Neuronal stem cell (in vitro differentiated cells): ENCODE results near the gene MKRN2.

Source experiments
- DNase-seq: peaks from one replicate; pipeline ENCODE4 v3.0.0-alpha.2; 2013; ENCODE audit warnings: low spot score
- H2AFZ ChIP-seq: one replicate; pipeline ENCODE4 v1.6.1; 2013; ENCODE audit warnings: mild to moderate bottlenecking, low read length, inconsistent platforms
- H2AK5ac ChIP-seq: 2 replicates; pipeline ENCODE4 v1.6.1; 2013; ENCODE audit warnings: low read depth, mild to moderate bottlenecking, inconsistent platforms, low read length, moderate library complexity, mixed read lengths
- H2BK120ac ChIP-seq: 2 replicates; pipeline ENCODE4 v1.6.1; 2013; ENCODE audit warnings: low read depth, mild to moderate bottlenecking, inconsistent platforms, low read length, moderate library complexity, mixed read lengths
- H2BK12ac ChIP-seq: one replicate; pipeline ENCODE4 v1.6.1; 2013; ENCODE audit warnings: low read length, inconsistent platforms
- H2BK15ac ChIP-seq: 2 replicates; pipeline ENCODE4 v1.6.1; 2013; ENCODE audit warnings: mild to moderate bottlenecking, low read length, inconsistent platforms, mixed read lengths
- H2BK5ac ChIP-seq: one replicate; pipeline ENCODE4 v1.6.1; 2013; ENCODE audit warnings: inconsistent platforms, mild to moderate bottlenecking, low read length, moderate library complexity
- H3K14ac ChIP-seq: one replicate; pipeline ENCODE4 v1.6.1; 2013; ENCODE audit warnings: low read length, inconsistent platforms
- H3K18ac ChIP-seq: 2 replicates; pipeline ENCODE4 v1.6.1; 2013; ENCODE audit warnings: low read length, inconsistent platforms
- H3K23ac ChIP-seq: 2 replicates; pipeline ENCODE4 v1.6.1; 2013; ENCODE audit warnings: low read depth, mild to moderate bottlenecking, mixed read lengths, low read length, inconsistent platforms; ENCODE audit not compliant: poor library complexity
- H3K27ac ChIP-seq: replicated peaks from 3 replicates; pipeline ENCODE4 v1.5.1; 2013; ENCODE audit warnings: low read length, inconsistent platforms
- H3K27me3 ChIP-seq, 3 experiments: 2 replicates each; pipeline ENCODE4 v1.6.1; 2013; ENCODE audit warnings: low read length in 3 of 3, mild to moderate bottlenecking in 2 of 3, inconsistent platforms in 1 of 3, low read depth in 1 of 3, mixed read lengths in 1 of 3, moderate library complexity in 1 of 3; ENCODE audit not compliant: control insufficient read depth in 3 of 3, insufficient read depth in 3 of 3
- H3K36me3 ChIP-seq, 2 donors: replicated peaks in 1 of 2; 2 replicates each; pipeline ENCODE4 v1.6.1; 2013; ENCODE audit warnings: low read length in 2 of 2; ENCODE audit not compliant: control insufficient read depth in 2 of 2, insufficient read depth in 2 of 2
- H3K4ac ChIP-seq: 2 replicates; pipeline ENCODE4 v1.6.1; 2013; ENCODE audit warnings: inconsistent platforms, mild to moderate bottlenecking, low read length, moderate library complexity
- H3K4me1 ChIP-seq, 2 donors: 1 replicate in 1 of 2; 2 replicates in 1 of 2; pipeline ENCODE4 v1.6.1; 2013; ENCODE audit warnings: low read length in 2 of 2, low read depth in 1 of 2; ENCODE audit not compliant: control insufficient read depth in 2 of 2, insufficient read depth in 1 of 2
- H3K4me2 ChIP-seq: one replicate; pipeline ENCODE4 v1.6.1; 2013; ENCODE audit warnings: mild to moderate bottlenecking, low read length, inconsistent platforms; ENCODE audit not compliant: insufficient read depth, poor library complexity, severe bottlenecking
- H3K4me3 ChIP-seq, 2 donors: 2 replicates each; pipeline ENCODE4 v1.5.1; 2013; ENCODE audit warnings: low read length in 2 of 2, mild to moderate bottlenecking in 2 of 2, inconsistent platforms in 1 of 2, moderate library complexity in 1 of 2
- H3K79me1 ChIP-seq: one replicate; pipeline ENCODE4 v1.6.1; 2013; ENCODE audit warnings: low read depth, mild to moderate bottlenecking, inconsistent platforms, low read length, moderate library complexity
- H3K9ac ChIP-seq: one replicate; pipeline ENCODE4 v1.6.1; 2013; ENCODE audit warnings: mild to moderate bottlenecking, low read depth, low read length, inconsistent platforms; ENCODE audit not compliant: poor library complexity
- H3K9me3 ChIP-seq, 2 donors: replicated peaks in 1 of 2; 2 replicates each; pipeline versions ENCODE3 to v1.6.1; 2013; ENCODE audit warnings: low read length in 2 of 2, mild to moderate bottlenecking in 2 of 2, inconsistent platforms in 1 of 2, low read depth in 1 of 2, mixed read lengths in 1 of 2, moderate library complexity in 1 of 2; ENCODE audit not compliant: control insufficient read depth in 2 of 2, insufficient read depth in 1 of 2
- H4K8ac ChIP-seq: one replicate; pipeline ENCODE4 v1.6.1; 2013; ENCODE audit warnings: low read depth, mild to moderate bottlenecking, inconsistent platforms, low read length, moderate library complexity
- H4K91ac ChIP-seq: one replicate; pipeline ENCODE4 v1.6.1; 2013; ENCODE audit warnings: low read length, low read depth, mild to moderate bottlenecking, inconsistent platforms; ENCODE audit not compliant: poor library complexity
- WGBS, 2 donors: extraction: QIAGEN DNeasy Blood & Tissue Kit; methylation state at CpG; one replicate each; pipeline ENCODE4 v1.1.7; 2013; ENCODE audit warnings: missing lambda C conversion rate in 2 of 2, mixed read lengths in 1 of 2; ENCODE audit not compliant: insufficient read length in 2 of 2, insufficient replicate concordance in 1 of 2; ENCODE audit errors: extremely low coverage in 2 of 2; 5-methylcytosine and 5-hydroxymethylcytosine counted together

Gene MKRN2

DNA sequence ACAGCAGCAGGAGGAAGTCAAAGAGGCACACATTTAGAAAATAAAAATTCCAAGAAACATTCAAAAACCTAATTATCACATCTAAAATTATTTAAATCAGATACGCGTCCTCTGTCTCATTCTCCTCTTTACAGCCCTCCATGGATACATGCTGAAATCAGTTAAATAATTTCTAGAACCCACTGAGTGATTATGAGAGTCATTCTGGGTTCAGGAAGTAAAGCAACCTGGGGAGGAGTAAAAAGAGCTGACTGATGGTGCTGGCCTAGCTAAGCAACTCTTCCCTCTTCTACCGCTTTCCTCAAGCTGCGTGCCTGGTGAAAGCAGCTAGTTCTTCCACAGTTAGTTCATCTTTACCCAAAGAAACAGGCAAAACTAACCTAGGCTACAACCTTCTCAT, 58.4 kb downstream of the MKRN2 start:
- no peak overlapping the region for H3K27ac ChIP-seq
- no peak overlapping the region for H4K8ac ChIP-seq
- no peak overlapping the region for H3K9ac ChIP-seq
- H4K91ac ChIP-seq, result no peak overlapping the region
- H3K36me3 ChIP-seq, result peaks cover 13 to 85% of the 10 kb centered on the region in 2 donors
- H3K4ac ChIP-seq, result no peak overlapping the region
- H3K18ac ChIP-seq, result no peak overlapping the region
- H3K4me3 ChIP-seq, result no peak overlapping the region
- no peaks in the 10 kb centered on the region for H3K4me1 ChIP-seq
- H3K9me3 ChIP-seq, result no peaks in the 10 kb centered on the region
- no peak overlapping the region for H3K14ac ChIP-seq
- H3K4me2 ChIP-seq, result no peak overlapping the region
- no peak overlapping the region for H2BK12ac ChIP-seq
- no peak overlapping the region for H2AFZ ChIP-seq
- H2BK120ac ChIP-seq, result no peak overlapping the region
- WGBS, 2 donors, result 100% methylated on average over 2 of the region's 4 CpGs; no CpG with 5 or more reads in 1 of the 2 donors
- peaks cover 4% of the 10 kb centered on the region for H3K79me1 ChIP-seq
- no peak for DNase-seq
- no peak overlapping the region for H2BK5ac ChIP-seq
- H2BK15ac ChIP-seq, result no peak overlapping the region
- H2AK5ac ChIP-seq, result no peak overlapping the region
- no peaks in the 10 kb centered on the region for H3K27me3 ChIP-seq
- no peak overlapping the region for H3K23ac ChIP-seq

DNA sequence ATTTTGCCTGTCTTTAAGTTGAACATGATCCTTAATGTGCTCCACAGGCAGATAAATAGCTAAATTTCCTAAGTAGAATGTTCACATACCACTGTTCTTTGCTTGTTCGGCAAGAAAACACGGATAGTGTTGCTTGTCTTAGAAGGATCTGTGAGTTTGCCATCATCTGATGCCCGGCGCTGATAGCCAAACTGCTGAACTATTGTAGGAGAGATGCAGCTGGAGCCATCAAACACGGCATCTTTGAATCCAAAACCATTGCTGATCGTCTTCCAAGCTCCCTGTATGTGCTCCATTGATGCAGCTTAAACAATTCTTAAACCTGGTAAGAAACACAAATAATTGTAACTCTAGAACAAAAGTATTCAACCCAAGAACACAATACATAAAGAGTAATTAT, 61.5 kb downstream of the MKRN2 start:
- no CpG with 5 or more reads among the region's 6 CpGs for WGBS, 2 donors
- Histone ChIP-seq H3K27me3 (no peaks in the 10 kb centered on the region), H3K23ac (no peak overlapping the region), H2BK15ac (no peak overlapping the region), H3K14ac (no peak overlapping the region), H4K91ac (no peak overlapping the region), H3K36me3 (peaks cover 6 to 56% of the 10 kb centered on the region in 2 donors), H4K8ac (no peak overlapping the region), H3K4me3 (no peak overlapping the region), H3K4me1 (no peaks in the 10 kb centered on the region), H2AK5ac (no peak overlapping the region), H3K4ac (no peak overlapping the region), H3K9me3 (no peaks in the 10 kb centered on the region), H3K9ac (no peak overlapping the region), H2BK5ac (no peak overlapping the region), H2BK12ac (no peak overlapping the region), H3K79me1 (peaks cover 4% of the 10 kb centered on the region), H3K4me2 (no peak overlapping the region), H3K27ac (no peak overlapping the region), H2AFZ (no peak overlapping the region), H2BK120ac (no peak overlapping the region), H3K18ac (no peak overlapping the region)
- no peak for DNase-seq

- no CpG with 5 or more reads among the region's 6 CpGs for WGBS, 2 donors
- peaks cover 6 to 37% of the 10 kb centered on the region in 2 donors for H3K36me3 ChIP-seq
- H4K8ac ChIP-seq, result no peak overlapping the region
- no peak overlapping the region for H3K9ac ChIP-seq
- no peak overlapping the region for H3K4ac ChIP-seq
- H2BK120ac ChIP-seq, result no peak overlapping the region
- H2AFZ ChIP-seq, result no peak overlapping the region
- H3K23ac ChIP-seq, result no peak overlapping the region
- H4K91ac ChIP-seq, result no peak overlapping the region
- no peaks in the 10 kb centered on the region for H3K4me1 ChIP-seq
- no peaks in the 10 kb centered on the region for H3K9me3 ChIP-seq
- peaks cover 4% of the 10 kb centered on the region for H3K79me1 ChIP-seq
- no peak overlapping the region for H2AK5ac ChIP-seq
- no peak overlapping the region for H3K4me2 ChIP-seq
- H3K27ac ChIP-seq, result no peak overlapping the region
- no peak overlapping the region for H2BK15ac ChIP-seq
- no peak overlapping the region for H3K14ac ChIP-seq
- no peak for DNase-seq
- no peaks in the 10 kb centered on the region for H3K27me3 ChIP-seq
- no peak overlapping the region for H2BK5ac ChIP-seq
- no peak overlapping the region for H3K4me3 ChIP-seq
- H2BK12ac ChIP-seq, result no peak overlapping the region
- H3K18ac ChIP-seq, result no peak overlapping the region
These were observed 63.4 kb downstream of the MKRN2 start for GRCh38 chr3:12620305-12620704.

DNA sequence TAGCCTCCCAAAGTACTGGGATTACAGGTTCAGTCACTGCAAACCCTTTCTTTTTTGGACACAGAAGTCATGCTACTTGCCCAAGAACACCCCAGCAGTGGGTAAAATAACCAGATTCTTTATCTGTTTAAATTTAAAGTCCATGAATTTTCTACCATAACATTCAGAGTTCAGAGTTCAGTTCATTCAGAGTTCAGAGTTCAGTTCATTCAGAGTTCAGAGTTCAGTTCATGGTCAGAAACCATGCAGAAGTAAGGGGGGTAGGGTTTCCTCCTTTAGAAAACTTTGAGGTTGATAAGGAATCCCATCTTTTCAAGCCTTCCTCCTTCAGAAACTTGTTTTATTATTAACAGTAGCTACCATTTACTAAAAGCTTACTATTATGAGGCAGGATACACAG, 63.8 kb downstream of the MKRN2 start:
- Histone ChIP-seq H3K18ac (no peak overlapping the region), H3K14ac (no peak overlapping the region), H3K4me3 (no peak overlapping the region), H4K91ac (no peak overlapping the region), H2AFZ (no peak overlapping the region), H3K4me2 (no peak overlapping the region), H2BK12ac (no peak overlapping the region), H3K4me1 (no peaks in the 10 kb centered on the region), H2BK120ac (no peak overlapping the region), H2AK5ac (no peak overlapping the region), H3K23ac (no peak overlapping the region), H3K4ac (no peak overlapping the region), H3K36me3 (peaks cover 3 to 33% of the 10 kb centered on the region in 2 donors), H4K8ac (no peak overlapping the region), H3K9ac (no peak overlapping the region), H3K27ac (no peak overlapping the region), H3K9me3 (no peaks in the 10 kb centered on the region), H2BK15ac (no peak overlapping the region), H3K79me1 (peaks cover 4% of the 10 kb centered on the region), H3K27me3 (no peaks in the 10 kb centered on the region), H2BK5ac (no peak overlapping the region)
- no peak for DNase-seq
